GM23248 (cell line): Measurements from ENCODE around the gene ZNF697. TPM values are rescaled to one million over a fixed set of nuclear protein-coding genes. Genes with fewer than 3 reads are reported as not detected.
A peak's percentile ranks its signal among the peaks of the same experiment; 100 is the strongest.
"Not testable (repeated sequence)": the region's sequence is repeated elsewhere in the genome, so short reads cannot be mapped to it uniquely, and the experiment has no call there.

ENCODE experiments used
- DNase-seq: peaks from one replicate; pipeline ENCODE4 v3.0.0-alpha.2; 2015
- H2AFZ ChIP-seq: fragments of 200-600 bp; sonication (generic); 2 replicates; pipeline ENCODE4 v1.6.1; 2016; ENCODE audit warnings: antibody characterized with exemption
- H3F3A ChIP-seq: fragments of 200-600 bp; sonication (generic); 2 replicates; pipeline ENCODE4 v1.6.1; 2016; ENCODE audit warnings: mild to moderate bottlenecking, antibody characterized with exemption, mixed run types; ENCODE audit not compliant: insufficient read depth
- H3K27ac ChIP-seq: fragments of 200-600 bp; sonication (generic); 2 replicates; pipeline ENCODE4 v1.5.1; 2016; ENCODE audit warnings: mild to moderate bottlenecking
- H3K27me3 ChIP-seq: fragments of 200-600 bp; sonication (generic); replicated peaks from 2 replicates; pipeline ENCODE4 v1.6.1; 2016; ENCODE audit warnings: mild to moderate bottlenecking; ENCODE audit not compliant: insufficient read depth
- H3K36me3 ChIP-seq: fragments of 200-600 bp; sonication (generic); 2 replicates; pipeline ENCODE4 v1.6.1; 2016; ENCODE audit warnings: low read depth, mild to moderate bottlenecking
- H3K4me1 ChIP-seq: fragments of 200-600 bp; sonication (generic); 2 replicates; pipeline ENCODE4 v1.6.1; 2016; ENCODE audit warnings: mild to moderate bottlenecking; ENCODE audit not compliant: insufficient read depth
- H3K4me2 ChIP-seq: fragments of 200-600 bp; sonication (generic); one replicate; pipeline ENCODE4 v1.6.1; 2016; ENCODE audit warnings: mild to moderate bottlenecking; ENCODE audit not compliant: unreplicated experiment
- H3K4me3 ChIP-seq: fragments of 200-600 bp; sonication (generic); 2 replicates; pipeline ENCODE4 v1.5.1; 2016; ENCODE audit warnings: mild to moderate bottlenecking
- H3K79me2 ChIP-seq: fragments of 200-600 bp; sonication (generic); 2 replicates; pipeline ENCODE4 v1.6.1; 2016; ENCODE audit warnings: mild to moderate bottlenecking; ENCODE audit not compliant: insufficient read depth
- H3K9ac ChIP-seq: fragments of 200-600 bp; sonication (generic); 2 replicates; pipeline ENCODE4 v1.6.1; 2016; ENCODE audit warnings: mild to moderate bottlenecking
- H3K9me2 ChIP-seq: fragments of 200-600 bp; sonication (generic); 2 replicates; pipeline ENCODE4 v1.6.1; 2016; ENCODE audit warnings: mixed run types, mild to moderate bottlenecking, moderate library complexity; ENCODE audit not compliant: insufficient read depth
- H3K9me3 ChIP-seq: fragments of 200-600 bp; sonication (generic); one replicate; pipeline ENCODE4 v1.6.1; 2017; ENCODE audit warnings: low read depth
- H4K20me1 ChIP-seq: fragments of 200-600 bp; sonication (generic); 2 replicates; pipeline ENCODE4 v1.6.0; 2016; ENCODE audit not compliant: insufficient read depth
- EZH2 ChIP-seq: fragments of 200-600 bp; sonication (generic); IDR thresholded peaks from 2 replicates; pipeline ENCODE4 v1.6.1; 2018; ENCODE audit warnings: antibody characterized with exemption, mild to moderate bottlenecking; ENCODE audit not compliant: insufficient read depth, poor library complexity, severe bottlenecking
- EZH2phosphoT487 ChIP-seq: fragments of 200-600 bp; sonication (generic); IDR thresholded peaks from 2 replicates; pipeline ENCODE4 v1.6.1; 2018; ENCODE audit warnings: antibody characterized with exemption, moderate library complexity, mild to moderate bottlenecking, low read depth; ENCODE audit not compliant: insufficient read depth
- WGBS, 2 experiments: methylation state at CpG; one replicate each; pipeline ENCODE4 v1.1.6; 2015 to 2017; ENCODE audit warnings: low lambda C conversion rate in 2 of 2, low coverage in 1 of 2; ENCODE audit errors: missing lambda C conversion rate in 2 of 2; 5-methylcytosine and 5-hydroxymethylcytosine counted together
- in situ Hi-C: fragments of 300-500 bp; cut with MboI; formaldehyde crosslinking; loops from 2 replicates; pipeline ENCODE4 v1.15.0; 2020
- polyA plus RNA-seq: library from polyadenylated mRNA; unstranded; fragments of >200 nt; fragmentation: Nextera tagmentation; extraction: Ambion mirVana; gene quantifications from 2 replicates; pipeline ENCODE4 v1.2.1, GENCODE V29; 2016
- total RNA-seq: library from RNA; depleted of rRNA; stranded (reverse); fragments of >200 nt; shearing (Covaris generic); gene quantifications from 2 replicates; pipeline ENCODE4 v1.2.3, GENCODE V29; 2014

ZNF697 gene
- total and polyA plus RNA-seq, 2 experiments from 2014 or later = 0.55 to 9.1 TPM

GRCh38 chr1:119594376-119594775 lies 53.7 kb downstream of the ZNF697 start:
- 5 to 28% methylated on average over 1 of the region's 1 CpG for WGBS, 2 experiments
- Histone ChIP-seq H3K9ac (no peak overlapping the region), H2AFZ (no peak overlapping the region), H3K4me3 (no peak overlapping the region), H3K9me2 (no peaks in the 10 kb centered on the region), H3K4me1 (no peaks in the 10 kb centered on the region; the same call in 1 of the 2 replicates), H3K4me2 (no peak overlapping the region), H4K20me1 (no peaks in the 10 kb centered on the region), H3K79me2 (no peaks in the 10 kb centered on the region), H3K9me3 (no peaks in the 10 kb centered on the region), H3K27me3 (no peaks in the 10 kb centered on the region; the same call in 1 of the 2 replicates), H3K27ac (no peak overlapping the region), H3F3A (peaks cover 6% of the 10 kb centered on the region; the same call in 1 of the 2 replicates), H3K36me3 (no peaks in the 10 kb centered on the region)
- DNase-seq = peak; percentile 61
- TF ChIP-seq EZH2 (no peak), EZH2phosphoT487 (no peak)
- in situ Hi-C loops = no loop called here

- Histone ChIP-seq H3K79me2 (no peaks in the 10 kb centered on the region), H3K27me3 (no peaks in the 10 kb centered on the region; the same call in 1 of the 2 replicates), H3K9me2 (no peaks in the 10 kb centered on the region), H3K4me1 (no peaks in the 10 kb centered on the region; the same call in 1 of the 2 replicates), H3K4me3 (no peak overlapping the region), H3K27ac (no peak overlapping the region), H3K9ac (no peak overlapping the region), H4K20me1 (no peaks in the 10 kb centered on the region), H3K36me3 (no peaks in the 10 kb centered on the region), H3K9me3 (no peaks in the 10 kb centered on the region), H3K4me2 (no peak overlapping the region), H3F3A (peaks cover 6% of the 10 kb centered on the region; the same call in 1 of the 2 replicates), H2AFZ (no peak overlapping the region)
- WGBS, 2 experiments = 42% methylated on average over 1 of the region's 1 CpG
- no peak for DNase-seq
- in situ Hi-C loops = no loop called here
- no peak for TF ChIP-seq EZH2phosphoT487
- TF ChIP-seq EZH2 = no peak
Observed at GRCh38 chr1:119593805-119594204, 54.3 kb downstream of the ZNF697 start.

GRCh38 chr1:119590393-119590792 lies 57.7 kb downstream of the ZNF697 start:
- H3F3A ChIP-seq = peaks cover 6% of the 10 kb centered on the region; the same call in 1 of the 2 replicates
- TF ChIP-seq EZH2phosphoT487 (no peak), EZH2 (no peak)
- no peaks in the 10 kb centered on the region for H3K79me2 ChIP-seq
- no peaks in the 10 kb centered on the region for H3K9me2 ChIP-seq
- no peak overlapping the region for H3K4me2 ChIP-seq
- H3K36me3 ChIP-seq = no peaks in the 10 kb centered on the region
- no peaks in the 10 kb centered on the region; the same call in 1 of the 2 replicates for H3K27me3 ChIP-seq
- no peaks in the 10 kb centered on the region; the same call in 1 of the 2 replicates for H3K4me1 ChIP-seq
- H3K9ac ChIP-seq = no peak overlapping the region
- H4K20me1 ChIP-seq = no peaks in the 10 kb centered on the region
- H2AFZ ChIP-seq = no peak overlapping the region
- no peak for DNase-seq
- no peak overlapping the region for H3K4me3 ChIP-seq
- in situ Hi-C loops = no loop called here
- H3K27ac ChIP-seq = no peak overlapping the region
- no peaks in the 10 kb centered on the region for H3K9me3 ChIP-seq

- WGBS, 2 experiments = 8 to 9% methylated on average over 5 of the region's 5 CpGs
- no peaks in the 10 kb centered on the region for H3K9me3 ChIP-seq
- H3K4me1 ChIP-seq = no peaks in the 10 kb centered on the region
- no peak overlapping the region for H3K27ac ChIP-seq
- in situ Hi-C loops = no loop called here
- no peak for TF ChIP-seq EZH2
- TF ChIP-seq EZH2phosphoT487 = no peak
- no peak overlapping the region for H3K4me2 ChIP-seq
- no peaks in the 10 kb centered on the region for H3F3A ChIP-seq
- no peak overlapping the region for H3K4me3 ChIP-seq
- no peak overlapping the region for H2AFZ ChIP-seq
- no peaks in the 10 kb centered on the region for H4K20me1 ChIP-seq
- H3K9me2 ChIP-seq = no peaks in the 10 kb centered on the region
- H3K27me3 ChIP-seq = no peaks in the 10 kb centered on the region; the same call in 1 of the 2 replicates
- H3K36me3 ChIP-seq = no peaks in the 10 kb centered on the region
- no peak for DNase-seq
- no peaks in the 10 kb centered on the region for H3K79me2 ChIP-seq
- H3K9ac ChIP-seq = no peak overlapping the region
Observed at GRCh38 chr1:119588621-119589020, 59.4 kb downstream of the ZNF697 start.

GRCh38 chr1:119587341-119587740 lies 60.7 kb downstream of the ZNF697 start:
- no peak overlapping the region for H3K4me3 ChIP-seq
- no peaks in the 10 kb centered on the region for H3K79me2 ChIP-seq
- H3K9me3 ChIP-seq = no peaks in the 10 kb centered on the region
- no peak overlapping the region for H2AFZ ChIP-seq
- H3K4me1 ChIP-seq = no peaks in the 10 kb centered on the region
- H4K20me1 ChIP-seq = no peaks in the 10 kb centered on the region
- H3K9me2 ChIP-seq = no peaks in the 10 kb centered on the region
- WGBS, 2 experiments = 26 to 27% methylated on average over 3 of the region's 3 CpGs
- in situ Hi-C loops = no loop called here
- no peak overlapping the region for H3K27ac ChIP-seq
- peak; percentile 43 for DNase-seq
- no peak overlapping the region for H3K4me2 ChIP-seq
- H3K9ac ChIP-seq = no peak overlapping the region
- H3F3A ChIP-seq = no peaks in the 10 kb centered on the region
- TF ChIP-seq EZH2 (no peak), EZH2phosphoT487 (no peak)
- H3K36me3 ChIP-seq = no peaks in the 10 kb centered on the region
- H3K27me3 ChIP-seq = no peaks in the 10 kb centered on the region; the same call in 1 of the 2 replicates

GRCh38 chr1:119585801-119586200 lies 62.3 kb downstream of the ZNF697 start:
- in situ Hi-C loops, H3F3A ChIP-seq, H3K4me2 ChIP-seq, H3K27ac ChIP-seq, H3K4me1 ChIP-seq, H3K9me3 ChIP-seq, H3K9me2 ChIP-seq, H3K27me3 ChIP-seq, DNase-seq, H4K20me1 ChIP-seq, H3K36me3 ChIP-seq, H3K79me2 ChIP-seq, H3K4me3 ChIP-seq, H2AFZ ChIP-seq, H3K9ac ChIP-seq: not testable (repeated sequence)
- WGBS, 2 experiments = 70 to 81% methylated on average over 2 of the region's 2 CpGs
